ENCODE measurements around the gene MANSC1. TPM values are rescaled to one million over a fixed set of nuclear protein-coding genes. Genes with fewer than 3 reads are reported as not detected.
A peak's percentile ranks its signal among the peaks of the same experiment; 100 is the strongest.
"Not testable (repeated sequence)": the region's sequence is repeated elsewhere in the genome, so short reads cannot be mapped to it uniquely, and the experiment has no call there.

The MANSC1 gene
- total and polyA plus RNA-seq, 5 experiments from 2014 or later = 0.34 to 0.89 (median 0.39) TPM

DNA sequence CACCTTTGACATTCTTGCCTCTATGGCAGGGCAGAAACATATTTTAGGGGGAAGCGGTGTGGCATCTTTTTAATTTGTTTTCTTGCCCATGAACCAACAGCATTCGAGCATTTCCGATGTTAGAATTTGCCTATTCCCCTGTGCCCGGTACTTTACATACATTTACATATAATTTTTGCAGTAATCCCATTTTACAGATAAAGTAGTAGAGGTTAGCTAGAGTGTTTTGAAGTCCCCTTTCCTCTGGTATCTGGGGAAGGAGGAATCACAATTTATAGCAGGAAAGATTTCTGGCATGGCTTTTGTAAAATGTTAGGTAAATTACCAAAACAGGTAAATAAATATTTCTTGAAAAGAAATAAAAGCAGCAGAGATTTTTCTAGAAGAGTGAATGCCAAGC lies 8.5 kb upstream of the MANSC1 start:
- H3K27me3 Mint-ChIP-seq = no peaks in the 10 kb centered on the region
- POLR2A ChIA-PET = interaction anchor here (0.6 to 3.3 kb wide), 11 partner anchors 9 to 378 kb away, joined by 3 to 78 read pairs (median 5); partner anchors contain the start of genes CDKN1B, DUSP16, GPR19 and MANSC1
- ATAC-seq (no peak), DNase-seq (no peak)
- peak overlapping the region; percentile 90 to 98 (median 96) for H3K4me3 Mint-ChIP-seq
- no peaks in the 10 kb centered on the region for H3K9me3 Mint-ChIP-seq
- H3K4me1 Mint-ChIP-seq = peaks cover 22 to 53% (median 46%) of the 10 kb centered on the region in 4 donors
- H3K36me3 Mint-ChIP-seq = peaks cover 0 to 14% (median 0%) of the 10 kb centered on the region in 3 donors
- H3K27ac Mint-ChIP-seq = peak overlapping the region; percentile 95 to 100 (median 99)

DNA sequence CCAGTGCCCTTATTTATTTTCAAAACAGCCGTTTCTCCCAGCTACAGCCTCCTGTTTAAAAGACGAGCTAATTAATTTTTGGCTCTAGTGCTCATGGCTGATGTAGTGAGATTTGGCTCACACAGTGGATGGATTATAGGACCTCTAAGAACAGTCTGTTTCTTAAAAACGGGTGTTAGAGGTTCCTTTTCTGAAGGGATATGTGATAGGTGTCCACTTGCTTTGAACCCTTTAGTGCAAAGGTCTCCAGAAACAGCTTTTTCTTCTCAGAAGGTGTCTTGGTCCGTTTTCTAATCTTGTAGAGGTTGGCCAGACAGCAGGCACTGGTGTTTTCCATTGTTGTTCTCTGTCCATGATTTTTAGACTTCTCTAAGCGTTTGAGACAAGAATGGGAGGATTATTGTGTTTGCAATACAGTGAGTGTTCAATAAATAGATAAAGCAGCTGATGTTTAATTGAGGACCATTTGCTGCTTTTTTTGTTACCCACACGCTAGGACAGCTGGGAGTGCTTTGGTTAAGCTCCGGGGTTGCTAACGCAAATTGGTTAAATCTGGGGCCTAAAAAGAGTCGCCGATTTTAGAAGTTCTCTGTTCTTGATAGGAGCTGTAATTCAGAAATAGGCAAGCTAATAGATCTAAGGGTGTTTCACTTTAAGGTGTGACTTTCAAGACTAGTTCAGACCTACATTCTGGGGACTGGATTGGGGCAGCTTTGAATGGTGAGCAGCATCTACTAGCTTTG lies 7.8 kb upstream of the MANSC1 start:
- no peaks in the 10 kb centered on the region for H3K9me3 Mint-ChIP-seq
- ATAC-seq (no peak), DNase-seq (peak in 1 of 10 donors; percentile 15)
- peaks cover 24 to 53% (median 46%) of the 10 kb centered on the region in 4 donors for H3K4me1 Mint-ChIP-seq
- H3K27me3 Mint-ChIP-seq = no peaks in the 10 kb centered on the region
- H3K4me3 Mint-ChIP-seq = peak overlapping the region; percentile 90 to 98 (median 96)
- POLR2A ChIA-PET = interaction anchor here (0.6 to 3.3 kb wide), 24 partner anchors 8 to 1587 kb away, joined by 3 to 78 read pairs (median 4); partner anchors contain the start of genes CDKN1B, CREBL2, DUSP16 and GPR19
- peaks cover 0 to 12% (median 0%) of the 10 kb centered on the region in 3 donors for H3K36me3 Mint-ChIP-seq
- peak overlapping the region; percentile 95 to 100 (median 99) for H3K27ac Mint-ChIP-seq

DNA sequence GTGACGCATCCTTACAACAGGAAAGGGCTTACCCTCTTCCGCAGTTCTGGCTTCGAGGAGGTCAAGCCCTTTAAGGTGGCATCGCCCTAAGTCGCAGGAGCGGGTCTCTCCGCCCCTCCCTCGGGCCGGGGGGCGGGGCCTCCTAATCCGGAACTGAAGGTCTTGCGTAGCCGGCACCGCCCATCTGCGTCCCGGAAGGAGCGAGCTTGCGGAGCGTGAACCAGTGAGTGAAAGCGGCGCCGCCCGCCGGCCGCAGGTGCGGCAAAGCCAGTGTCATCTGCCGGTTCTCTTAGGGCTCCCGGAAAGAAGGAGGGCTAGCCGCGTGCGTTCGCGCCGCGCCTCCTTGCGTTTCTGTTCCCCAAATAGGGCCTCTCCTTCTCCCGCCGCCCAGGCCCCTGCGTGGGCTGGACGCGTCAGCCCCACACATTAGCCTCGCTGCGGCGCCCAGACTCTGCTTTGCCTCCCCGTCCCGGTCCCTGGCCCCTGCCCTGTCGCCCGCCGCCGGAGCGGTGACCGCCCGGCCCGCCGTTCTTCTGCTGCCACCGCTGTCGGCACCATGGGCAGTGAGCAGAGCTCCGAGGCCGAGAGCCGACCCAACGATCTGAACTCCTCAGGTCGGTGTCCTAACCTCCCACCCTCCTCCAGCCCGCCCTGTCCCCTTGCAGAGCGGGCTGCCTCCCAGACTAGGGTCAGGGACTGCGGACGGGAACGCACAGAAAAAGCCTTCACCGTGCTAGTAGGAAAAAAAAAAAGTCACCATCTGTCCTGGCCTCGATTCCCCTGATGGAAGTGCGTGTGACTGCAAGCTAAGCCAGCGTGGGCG lies 7.1 kb upstream of the MANSC1 start, which contains the start of gene BORCS5:
Gene BORCS5 (plus strand): TSS at position 183 of the 823 bp plus-strand sequence. CDS start 374 bp downstream, at position 557.
- POLR2A ChIA-PET = interaction anchor here (0.5 to 3.3 kb wide), 44 partner anchors 11 to 1586 kb away, joined by 3 to 78 read pairs (median 4); partner anchors contain the start of genes CDKN1B, CREBL2, DUSP16 and GPR19
- ATAC-seq = peak; percentile 89 to 93

DNA sequence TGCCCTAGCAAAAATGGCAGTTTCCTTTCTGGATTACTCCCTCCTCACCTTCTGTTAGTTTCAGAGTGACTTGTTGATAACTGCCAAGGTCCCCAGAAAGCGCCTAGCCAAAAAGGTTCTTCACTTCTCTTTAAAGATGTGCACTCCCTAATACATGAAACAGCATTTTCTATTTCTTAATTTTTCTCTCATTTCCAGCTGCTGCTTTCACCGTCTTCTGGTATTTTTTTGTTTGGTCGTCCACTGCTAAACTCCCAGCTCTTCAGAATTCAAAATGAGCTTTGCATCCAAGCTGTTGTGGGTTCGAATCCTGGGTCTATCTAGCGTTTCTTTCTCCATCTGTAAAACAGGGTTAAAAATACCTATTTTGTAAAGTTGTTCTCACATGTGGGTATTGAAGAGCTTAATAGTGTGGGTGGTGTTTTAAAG lies 6.4 kb upstream of the MANSC1 start:
- POLR2A ChIA-PET = interaction anchor here (0.5 to 3.3 kb wide), 34 partner anchors 11 to 811 kb away, joined by 3 to 78 read pairs (median 4); partner anchors contain the start of genes CDKN1B, DUSP16, GPR19 and LRP6
- Mint-ChIP-seq H3K4me3 (peak overlapping the region; percentile 90 to 98 (median 96)), H3K27me3 (no peaks in the 10 kb centered on the region), H3K36me3 (peaks cover 0 to 3% (median 0%) of the 10 kb centered on the region in 3 donors), H3K27ac (peak overlapping the region; percentile 95 to 100 (median 99)), H3K9me3 (no peaks in the 10 kb centered on the region), H3K4me1 (peaks cover 20 to 46% (median 41%) of the 10 kb centered on the region in 4 donors)
- DNase-seq = no peak
- ATAC-seq = no peak

More for the DNA sequence above, 7.1 kb upstream of the MANSC1 start, which contains the start of gene BORCS5:
- peak; percentile 91 to 99 (median 98) for DNase-seq
- Mint-ChIP-seq H3K4me1 (peaks cover 24 to 52% (median 46%) of the 10 kb centered on the region in 4 donors), H3K9me3 (no peaks in the 10 kb centered on the region), H3K27me3 (no peaks in the 10 kb centered on the region), H3K27ac (peak within 1 kb of the TSS; percentile 95 to 100 (median 99)), H3K36me3 (peaks cover 0 to 8% (median 0%) of the 10 kb centered on the region in 3 donors), H3K4me3 (peak within 1 kb of the TSS; percentile 90 to 98 (median 96))

DNA sequence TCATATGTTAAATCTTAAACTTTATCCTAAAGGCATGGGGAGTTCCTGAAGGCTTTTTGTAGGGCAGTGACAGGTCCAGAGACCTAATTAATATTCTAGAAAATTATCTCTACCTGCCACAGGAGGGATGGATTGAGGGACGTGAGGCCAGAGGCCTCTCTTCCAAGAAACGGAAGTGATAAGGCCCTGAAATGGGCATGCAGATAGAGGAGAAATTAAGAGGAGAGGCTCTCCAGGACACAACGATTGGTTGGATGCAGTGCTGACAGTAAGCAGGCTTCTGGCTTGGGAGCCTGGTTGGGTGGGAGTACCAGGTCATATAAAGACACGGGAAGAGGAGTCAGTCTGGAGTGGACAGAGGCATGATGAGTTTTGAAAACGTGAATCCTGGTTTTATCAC lies 3.8 kb upstream of the MANSC1 start:
- Mint-ChIP-seq H3K27me3 (no peaks in the 10 kb centered on the region), H3K4me1 (peaks cover 19 to 52% (median 47%) of the 10 kb centered on the region in 4 donors), H3K4me3 (no peak overlapping the region), H3K27ac (peak overlapping the region in 3 of 10 donors; percentile 9 to 81 (median 18)), H3K9me3 (no peaks in the 10 kb centered on the region), H3K36me3 (no peaks in the 10 kb centered on the region)
- POLR2A ChIA-PET = interaction anchor here (0.9 kb wide), 1 partner anchor 362 kb away, joined by 3 read pairs; no protein-coding TSS in a partner anchor
- no peak for DNase-seq
- ATAC-seq = no peak

DNA sequence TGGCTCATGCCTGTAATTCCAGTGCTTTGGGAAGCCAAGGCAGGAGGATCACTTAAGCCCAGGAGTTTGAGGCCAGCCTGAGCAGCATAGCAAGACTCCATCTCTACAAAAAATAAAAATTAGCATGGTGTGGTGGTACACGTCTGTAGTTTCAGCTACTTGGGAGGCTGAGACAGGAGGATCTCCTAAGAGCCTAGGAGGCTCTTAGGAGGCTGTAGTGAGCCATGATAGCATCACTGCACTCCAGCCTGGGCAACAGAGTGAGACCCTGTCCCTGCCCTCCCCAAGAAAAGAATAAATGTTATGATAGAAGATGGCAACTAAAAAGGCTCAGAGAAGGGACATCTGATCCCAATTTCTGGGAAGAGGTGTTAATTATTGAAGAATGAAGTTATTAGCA lies 3.2 kb upstream of the MANSC1 start:
- H3K9me3 Mint-ChIP-seq = no peaks in the 10 kb centered on the region
- POLR2A ChIA-PET = no interaction called here
- DNase-seq = no peak

DNA sequence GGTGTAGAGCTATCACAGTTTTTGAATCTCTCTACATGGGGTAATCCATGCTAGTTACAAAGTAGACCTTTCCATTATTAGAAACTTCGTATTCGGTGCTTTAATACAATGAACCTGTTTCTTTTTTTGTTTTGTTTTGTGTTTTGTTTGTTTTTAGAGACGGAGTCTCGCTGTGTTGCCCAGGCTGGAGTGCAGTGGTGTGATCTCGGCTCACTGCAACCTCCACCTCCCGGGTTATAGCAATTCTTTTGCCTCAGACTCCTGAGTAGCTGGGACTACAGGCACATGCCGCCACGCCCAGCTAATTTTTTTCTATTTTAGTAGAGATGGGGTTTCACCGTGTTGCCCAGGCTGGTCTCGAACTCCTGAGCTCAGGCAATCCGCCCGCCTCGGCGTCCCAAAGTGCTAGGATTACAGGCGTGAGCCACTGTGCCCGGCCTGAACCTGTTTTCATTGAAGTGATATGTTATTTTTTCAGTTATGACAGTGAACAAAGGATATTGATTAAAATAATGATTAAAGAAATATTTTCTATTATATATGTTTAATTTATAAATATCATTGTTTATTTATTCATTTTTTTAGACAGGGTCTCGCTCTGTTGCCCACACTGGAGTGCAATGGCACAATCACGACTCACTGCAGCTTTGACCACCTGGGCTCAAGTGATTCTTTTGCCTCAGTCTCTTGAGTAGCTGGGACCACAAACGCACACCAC lies 1.6 kb upstream of the MANSC1 start:
- not testable (repeated sequence) for DNase-seq, H3K27me3 Mint-ChIP-seq, ATAC-seq, H3K9me3 Mint-ChIP-seq, H3K36me3 Mint-ChIP-seq, H3K4me3 Mint-ChIP-seq
- Mint-ChIP-seq H3K4me1 (peaks cover 14 to 44% (median 36%) of the 10 kb centered on the region in 4 donors), H3K27ac (peak overlapping the region in 1 of 10 donors; percentile 60)
- POLR2A ChIA-PET = interaction anchor here (0.5 to 1.4 kb wide), 3 partner anchors 13 to 202 kb away, joined by 3 to 6 read pairs (median 4); no protein-coding TSS in a partner anchor

More for the DNA sequence above, 3.2 kb upstream of the MANSC1 start:
- peaks cover 20 to 48% (median 41%) of the 10 kb centered on the region in 4 donors for H3K4me1 Mint-ChIP-seq
- H3K27me3 Mint-ChIP-seq = no peaks in the 10 kb centered on the region
- no peak for ATAC-seq
- peak overlapping the region in 6 of 10 donors; percentile 9 to 83 (median 42) for H3K27ac Mint-ChIP-seq
- H3K36me3 Mint-ChIP-seq = no peaks in the 10 kb centered on the region
- H3K4me3 Mint-ChIP-seq = no peak overlapping the region

DNA sequence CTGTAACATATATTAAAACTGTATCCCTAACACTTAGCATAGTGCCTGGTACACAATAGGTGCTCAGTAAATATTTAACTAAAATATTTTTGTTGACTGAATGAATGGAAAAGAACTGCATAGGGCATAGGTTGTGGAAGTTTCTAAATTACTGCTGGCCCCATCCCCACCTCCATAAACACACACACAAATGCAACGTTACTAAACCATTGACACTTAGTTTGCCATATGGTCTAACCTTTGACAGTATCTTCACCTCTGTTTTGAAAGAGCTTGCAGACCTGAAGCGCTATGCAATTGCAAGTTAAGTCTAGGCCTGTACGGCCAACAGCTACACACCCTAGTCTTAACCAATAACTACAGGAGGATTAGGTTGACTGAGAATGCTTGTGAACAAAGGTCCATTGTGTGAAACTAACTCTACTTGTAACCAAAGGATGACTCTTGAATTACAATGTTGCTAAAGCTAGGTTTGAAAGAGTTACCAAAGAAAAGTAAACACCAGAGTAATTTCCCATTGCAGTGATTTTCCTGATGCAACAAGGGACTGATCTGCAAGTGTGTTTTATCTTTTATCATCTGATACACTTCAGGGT lies 924 bp upstream of the MANSC1 start:
- DNase-seq (no peak), ATAC-seq (no peak)
- H3K4me3 Mint-ChIP-seq = peak overlapping the region; percentile 66 to 87 (median 74)
- peaks cover 0 to 4% (median 0%) of the 10 kb centered on the region in 9 donors for H3K9me3 Mint-ChIP-seq
- H3K4me1 Mint-ChIP-seq = peaks cover 13 to 38% (median 32%) of the 10 kb centered on the region in 4 donors
- peak overlapping the region in 9 of 10 donors; percentile 57 to 90 (median 79) for H3K27ac Mint-ChIP-seq
- no peaks in the 10 kb centered on the region for H3K27me3 Mint-ChIP-seq
- POLR2A ChIA-PET = interaction anchor here (0.5 to 1.4 kb wide), 2 partner anchors 13 to 203 kb away, joined by 4 to 6 read pairs; no protein-coding TSS in a partner anchor
- peaks cover 0 to 4% (median 0%) of the 10 kb centered on the region in 3 donors for H3K36me3 Mint-ChIP-seq

DNA sequence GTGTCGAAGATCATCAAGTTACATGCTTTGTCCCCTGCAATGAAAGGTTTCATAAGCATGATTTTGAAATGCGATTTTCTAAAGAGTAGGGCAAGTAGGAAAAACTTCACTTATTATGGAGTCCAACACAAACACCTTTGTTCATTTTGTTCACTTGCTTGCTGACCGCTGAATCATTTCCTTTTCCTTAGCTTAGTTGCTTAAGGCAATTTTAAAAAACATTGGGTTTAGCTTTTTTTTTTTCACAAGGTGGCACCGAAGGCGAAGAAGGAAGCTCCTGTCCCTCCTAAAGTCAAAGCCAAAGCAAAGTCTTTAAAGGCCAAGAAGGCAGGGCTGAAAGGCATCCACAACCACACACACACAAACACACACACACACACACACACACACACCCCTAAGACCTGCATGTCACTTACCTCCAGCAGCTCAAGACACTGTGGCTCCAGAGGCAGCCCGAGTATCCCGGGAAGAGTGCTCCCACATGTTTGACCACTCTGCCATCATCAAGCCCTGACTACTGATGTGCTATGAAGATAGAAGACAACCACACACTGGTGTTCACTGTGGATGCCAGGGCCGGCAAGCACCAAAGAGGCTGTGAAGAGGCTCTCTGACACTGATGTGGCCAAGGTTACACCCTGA lies 11.4 kb downstream of the MANSC1 start:
- peaks cover 14 to 29% (median 23%) of the 10 kb centered on the region in 4 donors for H3K4me1 Mint-ChIP-seq
- peaks cover 0 to 2% (median 0%) of the 10 kb centered on the region in 3 donors for H3K36me3 Mint-ChIP-seq
- H3K4me3 Mint-ChIP-seq = peak overlapping the region in 5 of 10 donors; percentile 3 to 40 (median 10)
- peak overlapping the region in 6 of 10 donors; percentile 7 to 66 (median 31) for H3K27ac Mint-ChIP-seq
- POLR2A ChIA-PET = interaction anchor here (0.7 to 1.4 kb wide), 4 partner anchors 11 to 145 kb away, joined by 4 to 5 read pairs (median 4); partner anchors contain the start of gene MANSC1
- no peak for DNase-seq
- H3K9me3 Mint-ChIP-seq = no peaks in the 10 kb centered on the region
- no peak for ATAC-seq
- no peaks in the 10 kb centered on the region for H3K27me3 Mint-ChIP-seq

DNA sequence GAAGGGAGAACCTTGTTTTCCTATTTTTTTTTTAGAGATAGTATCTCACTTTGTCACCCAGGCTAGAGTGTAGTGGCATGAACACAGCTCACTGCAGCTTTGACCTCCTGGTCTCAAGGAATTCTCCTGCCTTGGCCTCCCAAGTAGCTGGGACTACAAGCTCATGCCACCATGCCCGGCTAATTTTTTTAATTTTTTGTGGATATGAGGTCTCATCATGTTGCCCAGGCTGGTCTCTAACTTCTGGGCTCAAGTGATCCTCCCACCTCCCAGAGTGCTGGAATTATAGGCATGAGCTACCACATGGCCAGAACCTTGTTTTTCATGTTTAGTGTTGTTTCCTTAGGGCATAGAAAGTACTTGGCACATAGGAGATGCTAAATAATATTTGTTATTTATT lies 13.5 kb downstream of the MANSC1 start:
- Mint-ChIP-seq H3K9me3 (no peaks in the 10 kb centered on the region), H3K4me3 (no peak overlapping the region), H3K36me3 (no peaks in the 10 kb centered on the region), H3K27ac (no peak overlapping the region), H3K4me1 (peaks cover 15 to 32% (median 27%) of the 10 kb centered on the region in 4 donors), H3K27me3 (no peaks in the 10 kb centered on the region)
- POLR2A ChIA-PET = interaction anchor here (0.6 to 1.6 kb wide), 3 partner anchors 9 to 20 kb away, joined by 3 to 11 read pairs (median 3); partner anchors contain the start of gene MANSC1
- ATAC-seq (no peak), DNase-seq (no peak)

Data from naive thymus-derived CD8-positive, alpha-beta T cell (primary cell).